ENCODE results near the gene COX6B2. TPM values are rescaled to one million over a fixed set of nuclear protein-coding genes. Genes with fewer than 3 reads are reported as not detected.

COX6B2 gene
- total RNA-seq, 1 experiment from 2014 or later, result 5.6 TPM

DNA sequence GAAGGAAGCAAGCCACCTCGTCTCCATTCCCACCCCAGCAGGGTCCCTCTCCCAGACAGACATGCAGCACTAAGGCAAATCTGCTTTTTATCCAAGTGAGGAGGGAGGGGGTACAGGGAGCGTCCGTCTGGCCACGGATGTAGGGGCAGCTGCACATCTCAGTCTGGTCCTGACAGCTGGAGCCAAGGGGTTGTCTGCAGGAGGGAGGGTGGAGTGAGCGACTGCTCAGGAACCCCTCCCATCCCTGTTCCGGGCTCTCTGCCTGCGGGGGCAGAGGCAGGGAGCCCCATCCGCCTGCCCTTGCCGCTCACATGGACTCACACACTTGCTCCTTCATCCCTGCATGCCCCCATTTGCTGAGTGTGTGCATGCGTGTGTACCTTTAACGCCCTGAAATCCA is 24.7 kb upstream of the COX6B2 start:
- Histone ChIP-seq H3K4me3 (ENCODE audit: low read depth in 2 of 2, low read length in 2 of 2) (no peak overlapping the region), H3K27me3 (ENCODE audit: control insufficient read depth, insufficient read depth, low read length) (no peaks in the 10 kb centered on the region), H3K4me1 (ENCODE audit: control insufficient read depth, insufficient read depth, low read length) (peaks cover 29% of the 10 kb centered on the region), H3K27ac (ENCODE audit: low read length) (no peak overlapping the region), H3K9me3 (ENCODE audit: control insufficient read depth, insufficient read depth, low read depth, low read length) (no peaks in the 10 kb centered on the region), H3K36me3 (ENCODE audit: control insufficient read depth, insufficient read depth, low read length) (no peaks in the 10 kb centered on the region)
- no TSS peak for BruUV-seq (replicated peaks)
- in situ Hi-C loops (cut with HindIII; ENCODE audit: low pct_unique_long_range_greater_than_20kb, low sequenced_read_pairs), result no loop called here
- DNase-seq (ENCODE audit: low read depth, low spot score), result no peak
- no peak for ATAC-seq
- intact Hi-C loops (cut with micrococcal nuclease; ENCODE audit: unreplicated experiment), result loop anchor here (10.0 kb wide), 1 partner anchor 84 kb away; no protein-coding TSS in a partner anchor
- TF ChIP-seq SIN3A (IDR thresholded peaks at IDR 0.05; ENCODE audit: borderline replicate concordance, insufficient read depth, low read depth, low read length), result no peak
- TF ChIP-seq, protein P1, sequence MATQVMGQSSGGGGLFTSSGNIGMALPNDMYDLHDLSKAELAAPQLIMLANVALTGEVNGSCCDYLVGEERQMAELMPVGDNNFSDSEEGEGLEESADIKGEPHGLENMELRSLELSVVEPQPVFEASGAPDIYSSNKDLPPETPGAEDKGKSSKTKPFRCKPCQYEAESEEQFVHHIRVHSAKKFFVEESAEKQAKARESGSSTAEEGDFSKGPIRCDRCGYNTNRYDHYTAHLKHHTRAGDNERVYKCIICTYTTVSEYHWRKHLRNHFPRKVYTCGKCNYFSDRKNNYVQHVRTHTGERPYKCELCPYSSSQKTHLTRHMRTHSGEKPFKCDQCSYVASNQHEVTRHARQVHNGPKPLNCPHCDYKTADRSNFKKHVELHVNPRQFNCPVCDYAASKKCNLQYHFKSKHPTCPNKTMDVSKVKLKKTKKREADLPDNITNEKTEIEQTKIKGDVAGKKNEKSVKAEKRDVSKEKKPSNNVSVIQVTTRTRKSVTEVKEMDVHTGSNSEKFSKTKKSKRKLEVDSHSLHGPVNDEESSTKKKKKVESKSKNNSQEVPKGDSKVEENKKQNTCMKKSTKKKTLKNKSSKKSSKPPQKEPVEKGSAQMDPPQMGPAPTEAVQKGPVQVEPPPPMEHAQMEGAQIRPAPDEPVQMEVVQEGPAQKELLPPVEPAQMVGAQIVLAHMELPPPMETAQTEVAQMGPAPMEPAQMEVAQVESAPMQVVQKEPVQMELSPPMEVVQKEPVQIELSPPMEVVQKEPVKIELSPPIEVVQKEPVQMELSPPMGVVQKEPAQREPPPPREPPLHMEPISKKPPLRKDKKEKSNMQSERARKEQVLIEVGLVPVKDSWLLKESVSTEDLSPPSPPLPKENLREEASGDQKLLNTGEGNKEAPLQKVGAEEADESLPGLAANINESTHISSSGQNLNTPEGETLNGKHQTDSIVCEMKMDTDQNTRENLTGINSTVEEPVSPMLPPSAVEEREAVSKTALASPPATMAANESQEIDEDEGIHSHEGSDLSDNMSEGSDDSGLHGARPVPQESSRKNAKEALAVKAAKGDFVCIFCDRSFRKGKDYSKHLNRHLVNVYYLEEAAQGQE (IDR thresholded peaks at IDR 0.05; ENCODE audit: insufficient read depth in 1 of 2, low read depth in 2 of 2, low read length in 1 of 2), result no peak
- ChIA-PET POLR2A (no interaction called here), CTCF (no interaction called here)

DNA sequence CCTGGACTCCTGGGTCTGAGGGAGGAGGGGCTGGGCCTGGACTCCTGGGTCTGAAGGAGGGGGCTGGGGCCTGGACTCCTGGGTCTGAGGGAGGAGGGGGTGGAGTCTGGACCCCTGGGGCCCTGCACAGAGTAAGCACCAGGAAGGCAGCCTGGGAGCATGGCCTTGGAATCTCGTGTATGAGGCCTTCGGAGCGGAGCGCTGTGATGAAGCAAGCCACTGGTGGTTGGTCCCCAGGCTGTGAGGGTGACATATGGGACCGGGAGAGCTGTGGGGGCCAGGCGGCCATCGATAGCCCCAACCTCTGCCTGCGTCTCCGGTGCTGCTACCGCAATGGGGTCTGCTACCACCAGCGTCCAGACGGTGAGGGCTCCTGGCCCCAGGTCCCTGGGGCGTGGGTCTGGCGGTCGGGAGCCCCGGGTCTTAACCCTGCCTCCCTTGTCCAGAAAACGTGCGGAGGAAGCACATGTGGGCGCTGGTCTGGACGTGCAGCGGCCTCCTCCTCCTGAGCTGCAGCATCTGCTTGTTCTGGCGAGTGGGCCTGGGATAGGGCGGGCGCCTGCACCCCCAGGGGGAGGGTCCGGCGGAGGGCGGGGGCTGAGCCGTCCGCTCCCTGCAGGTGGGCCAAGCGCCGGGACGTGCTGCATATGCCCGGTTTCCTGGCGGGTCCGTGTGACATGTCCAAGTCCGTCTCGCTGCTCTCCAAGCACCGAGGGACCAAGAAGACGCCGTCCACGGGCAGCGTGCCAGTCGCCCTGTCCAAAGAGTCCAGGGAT is 23.0 kb upstream of the COX6B2 start:
- BruUV-seq (replicated peaks), result no TSS peak
- no peak for DNase-seq (ENCODE audit: low read depth, low spot score)
- no peaks in the 10 kb centered on the region for H3K36me3 ChIP-seq (ENCODE audit: control insufficient read depth, insufficient read depth, low read length)
- no peak for ATAC-seq
- TF ChIP-seq, protein P1 (IDR thresholded peaks at IDR 0.05; ENCODE audit: insufficient read depth in 1 of 2, low read depth in 2 of 2, low read length in 1 of 2), result no peak
- no peak for TF ChIP-seq POLR2AphosphoS5 (IDR thresholded peaks at IDR 0.05; ENCODE audit: low read depth, low read length)
- TF ChIP-seq, protein P2, sequence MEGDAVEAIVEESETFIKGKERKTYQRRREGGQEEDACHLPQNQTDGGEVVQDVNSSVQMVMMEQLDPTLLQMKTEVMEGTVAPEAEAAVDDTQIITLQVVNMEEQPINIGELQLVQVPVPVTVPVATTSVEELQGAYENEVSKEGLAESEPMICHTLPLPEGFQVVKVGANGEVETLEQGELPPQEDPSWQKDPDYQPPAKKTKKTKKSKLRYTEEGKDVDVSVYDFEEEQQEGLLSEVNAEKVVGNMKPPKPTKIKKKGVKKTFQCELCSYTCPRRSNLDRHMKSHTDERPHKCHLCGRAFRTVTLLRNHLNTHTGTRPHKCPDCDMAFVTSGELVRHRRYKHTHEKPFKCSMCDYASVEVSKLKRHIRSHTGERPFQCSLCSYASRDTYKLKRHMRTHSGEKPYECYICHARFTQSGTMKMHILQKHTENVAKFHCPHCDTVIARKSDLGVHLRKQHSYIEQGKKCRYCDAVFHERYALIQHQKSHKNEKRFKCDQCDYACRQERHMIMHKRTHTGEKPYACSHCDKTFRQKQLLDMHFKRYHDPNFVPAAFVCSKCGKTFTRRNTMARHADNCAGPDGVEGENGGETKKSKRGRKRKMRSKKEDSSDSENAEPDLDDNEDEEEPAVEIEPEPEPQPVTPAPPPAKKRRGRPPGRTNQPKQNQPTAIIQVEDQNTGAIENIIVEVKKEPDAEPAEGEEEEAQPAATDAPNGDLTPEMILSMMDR (IDR thresholded peaks at IDR 0.05), result no peak
- no peak for TF ChIP-seq TCF7L2 (IDR thresholded peaks at IDR 0.05; ENCODE audit: low read depth, low read length)
- no peak for TF ChIP-seq SIN3A (IDR thresholded peaks at IDR 0.05; ENCODE audit: borderline replicate concordance, insufficient read depth, low read depth, low read length)
- no peak overlapping the region for H3K27ac ChIP-seq (ENCODE audit: low read length)
- peaks cover 45% of the 10 kb centered on the region for H3K4me1 ChIP-seq (ENCODE audit: control insufficient read depth, insufficient read depth, low read length)
- POLR2A ChIA-PET, result no interaction called here
- in situ Hi-C loops (cut with HindIII; ENCODE audit: low pct_unique_long_range_greater_than_20kb, low sequenced_read_pairs) (no loop called here), intact Hi-C loops (cut with micrococcal nuclease; ENCODE audit: unreplicated experiment) (loop anchor here (10.0 kb wide), 1 partner anchor 83 kb away; no protein-coding TSS in a partner anchor)
- H3K27me3 ChIP-seq (ENCODE audit: control insufficient read depth, insufficient read depth, low read length), result no peaks in the 10 kb centered on the region
- H3K4me3 ChIP-seq (ENCODE audit: low read depth in 2 of 2, low read length in 2 of 2), result no peak overlapping the region
- no peaks in the 10 kb centered on the region for H3K9me3 ChIP-seq (ENCODE audit: control insufficient read depth, insufficient read depth, low read depth, low read length)
- CTCF ChIA-PET, result no interaction called here

Measured in Panc1 (cell line).